ENCODE measurements around the gene NCAN. TPM values are rescaled to one million over a fixed set of nuclear protein-coding genes. Genes with fewer than 3 reads are reported as not detected.

Gene NCAN
- total RNA-seq, 1 experiment from 2014 or later: 0.15 TPM

DNA sequence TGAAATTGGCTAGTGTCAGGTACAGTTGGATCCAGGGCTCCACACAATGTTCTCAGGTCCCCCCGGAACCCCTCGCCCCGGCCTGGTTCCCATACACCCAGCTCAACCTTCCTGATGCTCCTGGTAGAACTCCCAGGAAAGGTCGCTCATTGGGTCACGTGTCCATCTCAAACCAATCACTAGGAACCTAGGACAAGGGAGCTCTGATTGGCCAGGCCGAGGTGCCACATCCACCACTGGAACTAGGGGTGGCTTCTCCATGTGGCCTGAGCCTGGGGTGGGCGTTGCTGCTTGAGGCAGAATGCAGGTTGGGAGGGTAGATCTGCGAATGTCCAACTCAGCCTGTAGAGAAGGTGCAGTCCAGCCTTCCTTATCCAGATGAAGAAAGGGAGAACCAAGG lies 34.8 kb upstream of the NCAN start:
- no TSS peak for BruUV-seq (replicated peaks)
- no peaks in the 10 kb centered on the region; the same call in 1 of the 2 replicates for H3K36me3 ChIP-seq (ENCODE audit: control insufficient read depth, insufficient read depth, low read length)
- DNase-seq (ENCODE audit: low read depth, low spot score) (no peak), ATAC-seq (no peak)
- TF ChIP-seq, protein P1, sequence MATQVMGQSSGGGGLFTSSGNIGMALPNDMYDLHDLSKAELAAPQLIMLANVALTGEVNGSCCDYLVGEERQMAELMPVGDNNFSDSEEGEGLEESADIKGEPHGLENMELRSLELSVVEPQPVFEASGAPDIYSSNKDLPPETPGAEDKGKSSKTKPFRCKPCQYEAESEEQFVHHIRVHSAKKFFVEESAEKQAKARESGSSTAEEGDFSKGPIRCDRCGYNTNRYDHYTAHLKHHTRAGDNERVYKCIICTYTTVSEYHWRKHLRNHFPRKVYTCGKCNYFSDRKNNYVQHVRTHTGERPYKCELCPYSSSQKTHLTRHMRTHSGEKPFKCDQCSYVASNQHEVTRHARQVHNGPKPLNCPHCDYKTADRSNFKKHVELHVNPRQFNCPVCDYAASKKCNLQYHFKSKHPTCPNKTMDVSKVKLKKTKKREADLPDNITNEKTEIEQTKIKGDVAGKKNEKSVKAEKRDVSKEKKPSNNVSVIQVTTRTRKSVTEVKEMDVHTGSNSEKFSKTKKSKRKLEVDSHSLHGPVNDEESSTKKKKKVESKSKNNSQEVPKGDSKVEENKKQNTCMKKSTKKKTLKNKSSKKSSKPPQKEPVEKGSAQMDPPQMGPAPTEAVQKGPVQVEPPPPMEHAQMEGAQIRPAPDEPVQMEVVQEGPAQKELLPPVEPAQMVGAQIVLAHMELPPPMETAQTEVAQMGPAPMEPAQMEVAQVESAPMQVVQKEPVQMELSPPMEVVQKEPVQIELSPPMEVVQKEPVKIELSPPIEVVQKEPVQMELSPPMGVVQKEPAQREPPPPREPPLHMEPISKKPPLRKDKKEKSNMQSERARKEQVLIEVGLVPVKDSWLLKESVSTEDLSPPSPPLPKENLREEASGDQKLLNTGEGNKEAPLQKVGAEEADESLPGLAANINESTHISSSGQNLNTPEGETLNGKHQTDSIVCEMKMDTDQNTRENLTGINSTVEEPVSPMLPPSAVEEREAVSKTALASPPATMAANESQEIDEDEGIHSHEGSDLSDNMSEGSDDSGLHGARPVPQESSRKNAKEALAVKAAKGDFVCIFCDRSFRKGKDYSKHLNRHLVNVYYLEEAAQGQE (IDR thresholded peaks at IDR 0.05; ENCODE audit: insufficient read depth in 1 of 2, low read depth in 2 of 2, low read length in 1 of 2): no peak
- TF ChIP-seq TCF7L2 (IDR thresholded peaks at IDR 0.05; ENCODE audit: low read depth, low read length) (no peak), POLR2AphosphoS5 (IDR thresholded peaks at IDR 0.05; ENCODE audit: low read depth, low read length) (no peak), SIN3A (IDR thresholded peaks at IDR 0.05; ENCODE audit: borderline replicate concordance, insufficient read depth, low read depth, low read length) (no peak)
- TF ChIP-seq, protein P2, sequence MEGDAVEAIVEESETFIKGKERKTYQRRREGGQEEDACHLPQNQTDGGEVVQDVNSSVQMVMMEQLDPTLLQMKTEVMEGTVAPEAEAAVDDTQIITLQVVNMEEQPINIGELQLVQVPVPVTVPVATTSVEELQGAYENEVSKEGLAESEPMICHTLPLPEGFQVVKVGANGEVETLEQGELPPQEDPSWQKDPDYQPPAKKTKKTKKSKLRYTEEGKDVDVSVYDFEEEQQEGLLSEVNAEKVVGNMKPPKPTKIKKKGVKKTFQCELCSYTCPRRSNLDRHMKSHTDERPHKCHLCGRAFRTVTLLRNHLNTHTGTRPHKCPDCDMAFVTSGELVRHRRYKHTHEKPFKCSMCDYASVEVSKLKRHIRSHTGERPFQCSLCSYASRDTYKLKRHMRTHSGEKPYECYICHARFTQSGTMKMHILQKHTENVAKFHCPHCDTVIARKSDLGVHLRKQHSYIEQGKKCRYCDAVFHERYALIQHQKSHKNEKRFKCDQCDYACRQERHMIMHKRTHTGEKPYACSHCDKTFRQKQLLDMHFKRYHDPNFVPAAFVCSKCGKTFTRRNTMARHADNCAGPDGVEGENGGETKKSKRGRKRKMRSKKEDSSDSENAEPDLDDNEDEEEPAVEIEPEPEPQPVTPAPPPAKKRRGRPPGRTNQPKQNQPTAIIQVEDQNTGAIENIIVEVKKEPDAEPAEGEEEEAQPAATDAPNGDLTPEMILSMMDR (IDR thresholded peaks at IDR 0.05): no peak
- H3K4me3 ChIP-seq (ENCODE audit: low read depth in 2 of 2, low read length in 2 of 2): no peak overlapping the region
- POLR2A ChIA-PET: no interaction called here
- H3K27me3 ChIP-seq (ENCODE audit: control insufficient read depth, insufficient read depth, low read length): no peaks in the 10 kb centered on the region
- H3K4me1 ChIP-seq (ENCODE audit: control insufficient read depth, insufficient read depth, low read length): no peaks in the 10 kb centered on the region
- intact Hi-C loops (cut with micrococcal nuclease; ENCODE audit: unreplicated experiment) (no loop called here), in situ Hi-C loops (cut with HindIII; ENCODE audit: low pct_unique_long_range_greater_than_20kb, low sequenced_read_pairs) (no loop called here)
- no peak overlapping the region for H3K27ac ChIP-seq (ENCODE audit: low read length)
- H3K9me3 ChIP-seq (ENCODE audit: control insufficient read depth, insufficient read depth, low read depth, low read length): no peaks in the 10 kb centered on the region
- CTCF ChIA-PET: no interaction called here

DNA sequence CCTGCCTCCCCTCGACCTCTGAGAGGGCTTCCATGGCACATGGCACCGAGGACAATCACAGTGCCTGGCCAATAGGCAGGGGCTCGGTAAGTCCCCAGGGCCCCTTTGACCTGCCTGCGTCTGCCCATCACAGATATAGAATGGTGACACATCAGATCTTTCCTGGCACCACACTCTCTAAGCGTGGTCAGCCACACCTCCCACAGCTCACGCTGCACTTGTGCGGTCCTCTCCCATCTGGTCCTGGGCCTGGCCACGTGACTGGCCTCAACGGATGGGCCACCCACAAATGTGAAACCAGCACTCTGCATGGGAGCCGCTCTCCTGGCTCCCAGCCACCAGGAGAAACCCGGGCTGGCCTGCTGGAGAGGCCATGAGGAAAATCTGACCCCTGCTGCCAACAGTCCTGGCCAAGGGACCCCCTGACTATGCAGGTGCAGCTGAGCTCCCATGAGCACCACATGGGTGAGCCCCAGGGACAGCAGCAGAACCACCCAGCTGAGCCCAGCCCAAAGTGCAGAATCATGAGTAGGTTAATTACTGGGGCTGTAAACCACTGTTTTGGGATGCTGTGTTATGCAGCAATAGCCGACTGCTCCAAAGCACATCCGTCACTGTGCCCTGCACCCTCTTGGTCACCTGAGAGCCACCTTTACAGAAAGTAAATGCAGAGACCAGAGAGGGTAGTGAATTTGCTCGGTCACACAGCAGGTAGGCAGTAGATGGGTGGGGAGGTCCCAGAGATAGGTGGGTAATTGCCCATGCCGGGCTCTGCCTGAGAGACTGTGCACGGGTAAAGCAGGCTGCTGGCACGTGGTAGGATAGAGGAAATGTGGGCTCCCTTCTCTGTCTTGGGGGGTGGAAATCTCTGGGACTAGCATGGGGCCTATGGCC lies 32.0 kb upstream of the NCAN start:
- TF ChIP-seq, protein P1 (IDR thresholded peaks at IDR 0.05; ENCODE audit: insufficient read depth in 1 of 2, low read depth in 2 of 2, low read length in 1 of 2): no peak
- TF ChIP-seq, protein P2 (IDR thresholded peaks at IDR 0.05): no peak
- TF ChIP-seq SIN3A (IDR thresholded peaks at IDR 0.05; ENCODE audit: borderline replicate concordance, insufficient read depth, low read depth, low read length): no peak
- TF ChIP-seq TCF7L2 (IDR thresholded peaks at IDR 0.05; ENCODE audit: low read depth, low read length): no peak
- TF ChIP-seq POLR2AphosphoS5 (IDR thresholded peaks at IDR 0.05; ENCODE audit: low read depth, low read length): no peak
- POLR2A ChIA-PET: no interaction called here
- H3K27me3 ChIP-seq (ENCODE audit: control insufficient read depth, insufficient read depth, low read length): no peaks in the 10 kb centered on the region
- H3K9me3 ChIP-seq (ENCODE audit: control insufficient read depth, insufficient read depth, low read depth, low read length): no peaks in the 10 kb centered on the region
- no peak overlapping the region for H3K27ac ChIP-seq (ENCODE audit: low read length)
- no peak overlapping the region for H3K4me3 ChIP-seq (ENCODE audit: low read depth in 2 of 2, low read length in 2 of 2)
- ATAC-seq (no peak), DNase-seq (ENCODE audit: low read depth, low spot score) (no peak)
- BruUV-seq (replicated peaks): no TSS peak
- no peaks in the 10 kb centered on the region; the same call in 1 of the 2 replicates for H3K36me3 ChIP-seq (ENCODE audit: control insufficient read depth, insufficient read depth, low read length)
- intact Hi-C loops (cut with micrococcal nuclease; ENCODE audit: unreplicated experiment): no loop called here
- CTCF ChIA-PET: interaction anchor here (0.7 kb wide), 1 partner anchor 174 kb away, joined by 7 read pairs; no protein-coding TSS in a partner anchor
- H3K4me1 ChIP-seq (ENCODE audit: control insufficient read depth, insufficient read depth, low read length): no peaks in the 10 kb centered on the region
- in situ Hi-C loops (cut with HindIII; ENCODE audit: low pct_unique_long_range_greater_than_20kb, low sequenced_read_pairs): no loop called here
